K562 (cell line): ENCODE data around the gene PDCD6IP. TPM values are rescaled to one million over a fixed set of nuclear protein-coding genes. Genes with fewer than 3 reads are reported as not detected.
A peak's percentile ranks its signal among the peaks of the same experiment; 100 is the strongest.

Source experiments
- BRF1 ChIP-seq: IDR thresholded peaks from 3 replicates; pipeline ENCODE4 v1.6.1; 2011; ENCODE audit warnings: borderline replicate concordance, mild to moderate bottlenecking; ENCODE audit not compliant: insufficient read length; ENCODE audit errors: extremely low read depth
- EP300 ChIP-seq: IDR thresholded peaks from 2 replicates; pipeline ENCODE4 v1.6.1; 2012; ENCODE audit warnings: low read length, improper control_type of control experiment
- FOXJ2 ChIP-seq: fragments of 200-800 bp; sonication (Bioruptor generic); IDR thresholded peaks from 2 replicates; pipeline ENCODE4 v1.6.1; 2016; ENCODE audit warnings: missing genetic modification characterization, missing compliant biosample characterization
- GATA2 ChIP-seq: sonication (generic); formaldehyde crosslinking; IDR thresholded peaks from 2 replicates; pipeline ENCODE4 v1.4.0; 2020; ENCODE audit warnings: mild to moderate bottlenecking, missing genetic modification reagents
- NR1H2 ChIP-seq: sonication (generic); formaldehyde crosslinking; IDR thresholded peaks from 2 replicates; pipeline ENCODE4 v1.4.0; 2020; ENCODE audit warnings: mild to moderate bottlenecking, missing genetic modification reagents
- POLR2AphosphoS2 ChIP-seq: IDR thresholded peaks from 2 replicates; pipeline ENCODE4 v1.6.1; 2012; ENCODE audit warnings: low read length, improper control_type of control experiment
- RFX5 ChIP-seq: IDR thresholded peaks from 2 replicates; pipeline ENCODE4 v1.6.1; 2011; ENCODE audit warnings: low read depth, mild to moderate bottlenecking, improper control_type of control experiment, low read length
- RUNX1 ChIP-seq: sonication (generic); IDR thresholded peaks from 2 replicates; pipeline ENCODE4 v1.6.1; 2016; ENCODE audit warnings: antibody characterized with exemption, low read depth
- SMARCA5 ChIP-seq: fragments of 450-650 bp; IDR thresholded peaks from 2 replicates; pipeline ENCODE4 v1.6.1; 2016
- SPI1 ChIP-seq: IDR thresholded peaks from 2 replicates; pipeline ENCODE4 v1.6.1; 2011; ENCODE audit warnings: low read depth, low read length, control low read depth, borderline replicate concordance
- SREBF2 ChIP-seq: sonication (generic); formaldehyde crosslinking; IDR thresholded peaks from 2 replicates; pipeline ENCODE4 v1.4.0; 2020; ENCODE audit warnings: mild to moderate bottlenecking, missing genetic modification reagents
- ZNF134 ChIP-seq: fragments of 250-450 bp; sonication (Bioruptor Pico); conservative IDR thresholded peaks from 2 replicates; pipeline ENCODE4 v1.4.0; 2020
- polyA plus RNA-seq, 8 experiments: library from polyadenylated mRNA; depleted of rRNA in 4 of 8; stranded (reverse) in 5 of 8; unstranded in 3 of 8; fragments of >200 nt; fragmentation: Nextera tagmentation in 2 of 8; fragmentation: Illumina TruSeq in 1 of 8; extraction: Ambion mirVana in 2 of 8; extraction: Trizol in 1 of 8; gene quantifications; 2 replicates each; pipeline versions ENCODE4 v1.2.1 to v1.2.3, GENCODE V29; 2011 to 2014; ENCODE audit warnings: inconsistent platforms in 1 of 8, missing spikeins in 1 of 8
- total RNA-seq, 7 experiments: library from RNA; depleted of rRNA in 6 of 7; stranded (reverse); fragments of >200 nt in 6 of 7; fragmentation: Illumina TruSeq in 2 of 7; extraction: Trizol in 2 of 7; gene quantifications; 2 replicates each; pipeline versions ENCODE4 v1.2.1 to v1.2.3, GENCODE V29; 2011 to 2021; ENCODE audit warnings: low replicate concordance in 1 of 7
- TF ChIP-seq, protein P1 (sequence below), 2 experiments: fragments of 450-650 bp in 1 of 2; IDR thresholded peaks; 2 replicates each; pipeline ENCODE4 v1.6.1; 2011 to 2017; ENCODE audit warnings: low read depth in 2 of 2, antibody characterized with exemption in 1 of 2, borderline replicate concordance in 1 of 2, low read length in 1 of 2, mild to moderate bottlenecking in 1 of 2, mixed read lengths in 1 of 2; ENCODE audit not compliant: control insufficient read depth in 1 of 2

PDCD6IP gene
- total and polyA plus RNA-seq, 9 of the 15 experiments (the other 6 are each of a cell fraction or from before 2014, with no cell fraction given), result 40.2 to 302 (median 122) TPM

DNA sequence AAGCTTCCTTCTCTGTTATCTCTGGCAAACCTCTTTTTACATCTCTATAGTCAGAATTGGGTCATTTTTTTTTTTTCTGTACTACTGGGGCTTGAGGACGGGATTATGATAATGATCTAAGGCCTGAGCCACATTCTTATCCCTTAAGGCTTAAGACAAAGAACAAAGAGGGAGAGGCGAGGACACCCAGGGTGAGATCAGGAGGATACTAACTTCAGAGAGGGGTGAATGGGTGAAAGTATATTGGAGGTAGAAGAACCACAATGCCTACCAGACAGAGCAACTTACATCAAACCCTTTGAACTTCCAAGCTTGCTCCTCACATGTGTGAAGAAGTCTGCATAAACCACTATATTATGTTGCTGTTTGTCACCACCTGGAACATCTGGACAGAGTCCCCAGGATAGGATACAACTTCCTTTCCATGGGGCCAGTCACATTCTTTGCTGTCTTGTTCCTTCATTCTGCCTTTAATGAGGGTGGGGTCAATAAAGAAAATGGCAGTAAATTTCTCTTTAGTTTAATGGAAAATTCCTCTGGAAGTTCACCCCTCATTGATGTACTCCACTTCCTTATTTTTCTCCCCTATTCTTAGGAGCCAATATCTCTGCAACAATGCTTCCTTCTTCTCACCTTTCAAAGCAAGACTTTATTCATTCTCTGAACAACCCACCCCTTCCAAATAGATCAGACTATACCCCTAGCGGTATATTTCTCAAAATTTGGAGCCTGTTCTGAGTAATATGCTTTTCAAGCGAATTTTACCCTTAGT, 9.1 kb upstream of the PDCD6IP start (continued):
- TF ChIP-seq SMARCA5 (no peak), FOXJ2 (tag) (peak; percentile 40; the same call in 1 of the 2 replicates), EP300 (0 out of 2 replicates have a peak, but pooled peaks have one; percentile 17), RFX5 (no peak), SPI1 (peak; percentile 83), POLR2AphosphoS2 (no peak), SREBF2 (CRISPR knock-in tag) (no peak), GATA2 (CRISPR knock-in tag) (peak; percentile 47), RUNX1 (no peak), BRF1 (no peak), NR1H2 (no peak), ZNF134 (CRISPR knock-in tag) (no peak)
- TF ChIP-seq, protein P1, sequence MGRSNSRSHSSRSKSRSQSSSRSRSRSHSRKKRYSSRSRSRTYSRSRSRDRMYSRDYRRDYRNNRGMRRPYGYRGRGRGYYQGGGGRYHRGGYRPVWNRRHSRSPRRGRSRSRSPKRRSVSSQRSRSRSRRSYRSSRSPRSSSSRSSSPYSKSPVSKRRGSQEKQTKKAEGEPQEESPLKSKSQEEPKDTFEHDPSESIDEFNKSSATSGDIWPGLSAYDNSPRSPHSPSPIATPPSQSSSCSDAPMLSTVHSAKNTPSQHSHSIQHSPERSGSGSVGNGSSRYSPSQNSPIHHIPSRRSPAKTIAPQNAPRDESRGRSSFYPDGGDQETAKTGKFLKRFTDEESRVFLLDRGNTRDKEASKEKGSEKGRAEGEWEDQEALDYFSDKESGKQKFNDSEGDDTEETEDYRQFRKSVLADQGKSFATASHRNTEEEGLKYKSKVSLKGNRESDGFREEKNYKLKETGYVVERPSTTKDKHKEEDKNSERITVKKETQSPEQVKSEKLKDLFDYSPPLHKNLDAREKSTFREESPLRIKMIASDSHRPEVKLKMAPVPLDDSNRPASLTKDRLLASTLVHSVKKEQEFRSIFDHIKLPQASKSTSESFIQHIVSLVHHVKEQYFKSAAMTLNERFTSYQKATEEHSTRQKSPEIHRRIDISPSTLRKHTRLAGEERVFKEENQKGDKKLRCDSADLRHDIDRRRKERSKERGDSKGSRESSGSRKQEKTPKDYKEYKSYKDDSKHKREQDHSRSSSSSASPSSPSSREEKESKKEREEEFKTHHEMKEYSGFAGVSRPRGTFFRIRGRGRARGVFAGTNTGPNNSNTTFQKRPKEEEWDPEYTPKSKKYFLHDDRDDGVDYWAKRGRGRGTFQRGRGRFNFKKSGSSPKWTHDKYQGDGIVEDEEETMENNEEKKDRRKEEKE (IDR thresholded peaks at IDR 0.05; ENCODE audit: borderline replicate concordance in 1 of 2, control insufficient read depth in 1 of 2, low read depth in 2 of 2, low read length in 1 of 2), result no peak
